OCI-LY7 (cell line): ENCODE measurements around the gene CDYL. TPM values are rescaled to one million over a fixed set of nuclear protein-coding genes. Genes with fewer than 3 reads are reported as not detected.

ENCODE experiments used
- BruUV-seq: library from RNA; stranded (reverse); fragments of 400-500 nt; replicated peaks from 2 replicates; lab custom pipeline; 2021; lab: Mats Ljungman, UMichigan
- CTCF ChIA-PET: fragments of 300-600 bp; sonication (Branson Sonifier 250); formaldehyde crosslinking; loops from one replicate; lab custom pipeline; 2022; ENCODE audit warnings: antibody characterized with exemption; ENCODE audit not compliant: unreplicated experiment; lab: Charles Lee
- POLR2A ChIA-PET: fragments of 300-600 bp; sonication (Branson Sonifier 250); formaldehyde crosslinking; loops from one replicate; lab custom pipeline; 2022; ENCODE audit warnings: antibody characterized with exemption; lab: Charles Lee
- DNase-seq: peaks from one replicate; pipeline ENCODE4 v3.0.0-alpha.2; 2015; ENCODE audit warnings: low spot score
- H2AFZ ChIP-seq: fragments of 200-600 bp; sonication (generic), shearing (Covaris generic); 2 replicates; pipeline ENCODE4 v1.6.1; 2014; ENCODE audit warnings: mild to moderate bottlenecking, antibody characterized with exemption, low read length, moderate library complexity
- H3K27ac ChIP-seq: fragments of 200-600 bp; sonication (generic); 2 replicates; pipeline ENCODE4 v1.5.1; 2014; ENCODE audit warnings: mixed run types, low read depth, mild to moderate bottlenecking, moderate library complexity, low read length, inconsistent platforms; ENCODE audit not compliant: poor library complexity, severe bottlenecking
- H3K36me3 ChIP-seq: fragments of 200-600 bp; sonication (generic); 2 replicates; pipeline ENCODE4 v1.6.1; 2014; ENCODE audit warnings: mild to moderate bottlenecking, antibody characterized with exemption, low read length, moderate library complexity, mixed read lengths; ENCODE audit not compliant: insufficient read depth
- H3K4me1 ChIP-seq: fragments of 200-600 bp; sonication (generic); 2 replicates; pipeline ENCODE4 v1.5.1; 2014; ENCODE audit warnings: mild to moderate bottlenecking, low read length; ENCODE audit not compliant: insufficient read depth, poor library complexity, severe bottlenecking
- H3K4me2 ChIP-seq: fragments of 200-600 bp; sonication (generic); 2 replicates; pipeline ENCODE4 v1.6.1; 2014; ENCODE audit warnings: mild to moderate bottlenecking, low read length
- H3K4me3 ChIP-seq: fragments of 200-600 bp; sonication (generic); 2 replicates; pipeline ENCODE4 v1.5.1; 2014; ENCODE audit warnings: mild to moderate bottlenecking, low read depth, low read length; ENCODE audit not compliant: poor library complexity, severe bottlenecking
- H3K79me2 ChIP-seq: fragments of 200-600 bp; sonication (generic); 2 replicates; pipeline ENCODE4 v1.6.1; 2016; ENCODE audit warnings: low read depth, mild to moderate bottlenecking, low read length, moderate library complexity, mixed read lengths; ENCODE audit not compliant: insufficient read depth
- H3K9me2 ChIP-seq: fragments of 200-600 bp; sonication (generic); 2 replicates; pipeline ENCODE4 v1.6.1; 2016; ENCODE audit warnings: mild to moderate bottlenecking, low read length, mixed read lengths; ENCODE audit not compliant: insufficient read depth
- H3K9me3 ChIP-seq: fragments of 200-600 bp; sonication (generic); 2 replicates; pipeline ENCODE4 v1.6.1; 2014; ENCODE audit warnings: mild to moderate bottlenecking, mixed run types, low read length, mixed read lengths
- H4K20me1 ChIP-seq: fragments of 200-600 bp; sonication (generic); 2 replicates; pipeline ENCODE4 v1.6.1; 2014; ENCODE audit warnings: mild to moderate bottlenecking, antibody characterized with exemption, low read length, moderate library complexity, mixed read lengths; ENCODE audit not compliant: insufficient read depth
- CTCF ChIP-seq: fragments of 200-600 bp; sonication (generic); conservative IDR thresholded peaks from 2 replicates; pipeline ENCODE4 v1.5.1; 2014; ENCODE audit warnings: mild to moderate bottlenecking, antibody characterized with exemption, low read length, moderate library complexity, mixed read lengths
- EZH2phosphoT487 ChIP-seq: fragments of 200-600 bp; sonication (generic); IDR thresholded peaks from 2 replicates; pipeline ENCODE4 v1.6.1; 2018; ENCODE audit warnings: low read depth, borderline replicate concordance, mild to moderate bottlenecking, mixed run types, antibody characterized with exemption, low read length, moderate library complexity, mixed read lengths
- intact Hi-C: fragments of 100-400 bp; cut with micrococcal nuclease; formaldehyde crosslinking; loops from one replicate; pipeline ENCODE4 v1.10.0; 2022; ENCODE audit not compliant: unreplicated experiment
- total RNA-seq, 2 experiments: library from RNA; depleted of rRNA in 1 of 2; stranded (reverse); fragments of >200 nt in 1 of 2; shearing (Covaris generic) in 1 of 2; gene quantifications; 2 replicates each; pipeline ENCODE4 v1.2.3, GENCODE V29; 2014 to 2022

The CDYL gene
- total RNA-seq, 2 experiments from 2014 or later, result 33.6 to 76.4 TPM

DNA sequence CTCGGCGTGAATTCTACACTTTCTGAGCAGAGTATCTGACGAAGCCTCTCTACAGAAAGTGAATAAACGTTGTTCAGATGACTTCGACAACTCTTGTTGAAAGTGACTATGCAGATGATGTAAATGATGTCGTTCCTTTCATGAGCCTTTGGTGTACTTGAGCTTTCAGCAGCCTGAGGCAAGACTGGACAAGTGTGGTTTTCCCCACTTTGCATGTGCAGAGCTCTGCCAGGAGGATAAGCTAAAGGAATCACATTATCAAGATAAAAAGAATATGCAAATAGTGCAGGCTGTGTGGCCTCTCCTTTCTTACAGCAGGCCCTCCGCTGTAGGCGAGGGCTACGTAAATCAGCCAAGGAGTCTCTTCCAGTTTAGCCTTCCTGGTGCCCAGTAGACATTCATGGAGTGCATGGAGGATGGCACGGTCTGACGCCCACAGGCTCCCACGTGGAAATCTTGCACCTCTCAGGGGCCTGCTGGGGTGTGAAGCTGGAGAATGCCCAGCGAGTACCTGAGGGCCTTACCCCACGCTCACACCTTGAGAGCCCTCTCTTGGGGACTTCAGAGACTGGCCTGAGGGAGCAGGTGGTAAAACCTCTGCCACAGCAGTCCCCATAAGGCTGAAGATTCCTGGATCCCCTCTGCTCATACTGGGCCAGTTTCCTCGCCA lies 172.7 kb downstream of the CDYL start:
- no peak overlapping the region for H2AFZ ChIP-seq
- H3K4me2 ChIP-seq, result no peak overlapping the region
- ChIA-PET POLR2A (no interaction called here), CTCF (no interaction called here)
- no peaks in the 10 kb centered on the region for H3K9me2 ChIP-seq
- TF ChIP-seq EZH2phosphoT487 (no peak), CTCF (no peak)
- no peak overlapping the region for H3K4me3 ChIP-seq
- no TSS peak for BruUV-seq
- H4K20me1 ChIP-seq, result no peaks in the 10 kb centered on the region
- H3K4me1 ChIP-seq, result no peaks in the 10 kb centered on the region
- intact Hi-C loops, result no loop called here
- no peaks in the 10 kb centered on the region for H3K9me3 ChIP-seq
- H3K79me2 ChIP-seq, result no peaks in the 10 kb centered on the region
- H3K36me3 ChIP-seq, result peaks cover 18% of the 10 kb centered on the region; the same call in 1 of the 2 replicates
- no peak for DNase-seq
- H3K27ac ChIP-seq, result no peak overlapping the region

- H3K27ac ChIP-seq, result no peak overlapping the region
- CTCF ChIA-PET, result no interaction called here
- POLR2A ChIA-PET, result interaction anchor here (0.7 to 1.1 kb wide), 2 partner anchors 63 to 1298 kb away, joined by 3 read pairs; no protein-coding TSS in a partner anchor
- no peak overlapping the region for H3K4me3 ChIP-seq
- peaks cover 24% of the 10 kb centered on the region; the same call in 1 of the 2 replicates for H3K36me3 ChIP-seq
- H2AFZ ChIP-seq, result no peak overlapping the region
- no peak overlapping the region for H3K4me2 ChIP-seq
- intact Hi-C loops, result no loop called here
- H3K4me1 ChIP-seq, result no peaks in the 10 kb centered on the region
- H4K20me1 ChIP-seq, result no peaks in the 10 kb centered on the region
- no peak for DNase-seq
- no peaks in the 10 kb centered on the region for H3K79me2 ChIP-seq
- no peaks in the 10 kb centered on the region for H3K9me3 ChIP-seq
- TF ChIP-seq CTCF (no peak), EZH2phosphoT487 (no peak)
- BruUV-seq, result no TSS peak
- H3K9me2 ChIP-seq, result no peaks in the 10 kb centered on the region
Observed at GRCh38 chr6:4950076-4950475, 173.9 kb downstream of the CDYL start.

DNA sequence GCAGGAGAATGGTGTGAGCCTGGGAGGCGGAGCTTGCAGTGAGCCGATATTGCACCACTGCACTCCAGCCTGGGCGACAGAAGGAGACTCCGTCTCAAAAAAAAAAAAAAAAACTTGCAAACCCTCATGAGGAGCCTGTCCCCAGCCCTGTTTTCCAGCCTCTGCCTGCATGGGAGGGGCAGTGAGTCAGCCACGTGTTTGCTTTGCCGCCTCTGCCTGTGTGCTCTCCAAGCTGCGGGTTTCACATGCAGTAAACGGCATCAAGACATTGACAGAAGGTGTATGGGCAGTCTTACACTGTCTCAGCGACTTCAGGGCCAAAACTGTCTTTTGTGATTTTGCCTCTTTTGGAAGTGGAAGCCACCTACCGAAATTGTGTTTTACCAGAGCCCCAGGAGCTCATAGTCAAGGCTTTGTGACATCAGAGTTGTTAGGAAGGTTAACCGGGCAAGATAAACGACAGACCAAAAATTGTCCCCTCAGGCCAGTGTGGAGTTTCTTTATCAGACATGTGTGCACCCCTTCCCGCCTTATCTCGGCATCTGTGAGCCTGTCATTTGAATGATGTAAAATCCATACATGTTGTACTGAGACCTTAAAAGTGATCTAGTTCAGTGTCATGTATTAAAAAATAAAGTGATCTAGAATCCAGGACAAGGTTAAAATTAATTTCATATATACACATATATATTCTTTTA lies 174.8 kb downstream of the CDYL start:
- H4K20me1 ChIP-seq, result no peaks in the 10 kb centered on the region
- no peaks in the 10 kb centered on the region for H3K9me2 ChIP-seq
- BruUV-seq, result no TSS peak
- TF ChIP-seq EZH2phosphoT487, result no peak
- TF ChIP-seq CTCF, result no peak
- H3K27ac ChIP-seq, result no peak overlapping the region
- H3K4me1 ChIP-seq, result no peaks in the 10 kb centered on the region
- H3K79me2 ChIP-seq, result no peaks in the 10 kb centered on the region
- H3K9me3 ChIP-seq, result no peaks in the 10 kb centered on the region
- DNase-seq, result no peak
- CTCF ChIA-PET, result interaction anchor here (0.6 kb wide), 1 partner anchor 256 kb away, joined by 4 read pairs; no protein-coding TSS in a partner anchor
- no peak overlapping the region for H2AFZ ChIP-seq
- H3K4me3 ChIP-seq, result no peak overlapping the region
- peaks cover 15% of the 10 kb centered on the region; the same call in 1 of the 2 replicates for H3K36me3 ChIP-seq
- POLR2A ChIA-PET, result interaction anchor here (0.6 to 1.1 kb wide), 3 partner anchors 11 to 1297 kb away, joined by 3 read pairs; no protein-coding TSS in a partner anchor
- H3K4me2 ChIP-seq, result no peak overlapping the region
- intact Hi-C loops, result no loop called here
